Measurements from ENCODE around the gene DISP2.

DISP2 gene

DNA sequence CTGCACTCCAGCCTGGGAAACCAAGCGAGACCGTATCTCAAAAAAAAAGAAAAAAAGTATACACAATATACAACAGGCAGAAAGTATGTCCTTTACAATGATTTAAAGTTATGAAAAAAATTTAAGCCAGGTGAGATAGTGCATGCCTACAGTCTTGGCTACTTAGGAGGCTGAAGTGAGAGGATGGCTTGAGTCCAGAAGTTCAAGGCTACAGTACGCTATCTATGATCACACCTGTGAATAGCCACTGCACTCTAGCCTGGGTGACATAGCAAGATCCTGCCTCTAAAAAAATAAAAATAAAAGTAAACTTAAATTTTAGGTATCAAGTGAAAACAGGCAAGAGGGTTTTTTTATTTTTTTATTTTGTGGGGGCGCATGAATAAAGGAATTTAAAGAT lies 21.4 kb downstream of the DISP2 start:
- Histone ChIP-seq H3K9ac (ENCODE audit: low read depth, low read length, poor library complexity, severe bottlenecking) (no peak overlapping the region), H3F3A (ENCODE audit: low read depth) (no peaks in the 10 kb centered on the region), H3K79me2 (ENCODE audit: insufficient read depth, low read length) (peaks cover 16% of the 10 kb centered on the region), H3K4me3 (ENCODE audit: low read length, poor library complexity, severe bottlenecking) (no peak overlapping the region), H3K36me3 (ENCODE audit: insufficient read depth, low read length) (no peaks in the 10 kb centered on the region), H3K4me1 (ENCODE audit: insufficient read depth, low read length, poor library complexity, severe bottlenecking) (peaks cover 8% of the 10 kb centered on the region), H2AFZ (ENCODE audit: low read length) (no peak overlapping the region), H3K4me2 (ENCODE audit: low read depth, low read length, poor library complexity, severe bottlenecking) (no peak overlapping the region), H4K20me1 (ENCODE audit: insufficient read depth, low read length, poor library complexity, severe bottlenecking) (peaks cover 10% of the 10 kb centered on the region), H3K9me3 (ENCODE audit: insufficient read depth, low read depth, low read length) (no peaks in the 10 kb centered on the region), H3K9me2 (replicated peaks; ENCODE audit: low read depth, low read length) (no peaks in the 10 kb centered on the region), H3K27me3 (ENCODE audit: insufficient read depth, low read length, poor library complexity, severe bottlenecking) (peaks cover 3% of the 10 kb centered on the region)
- TF ChIP-seq, protein P1, sequence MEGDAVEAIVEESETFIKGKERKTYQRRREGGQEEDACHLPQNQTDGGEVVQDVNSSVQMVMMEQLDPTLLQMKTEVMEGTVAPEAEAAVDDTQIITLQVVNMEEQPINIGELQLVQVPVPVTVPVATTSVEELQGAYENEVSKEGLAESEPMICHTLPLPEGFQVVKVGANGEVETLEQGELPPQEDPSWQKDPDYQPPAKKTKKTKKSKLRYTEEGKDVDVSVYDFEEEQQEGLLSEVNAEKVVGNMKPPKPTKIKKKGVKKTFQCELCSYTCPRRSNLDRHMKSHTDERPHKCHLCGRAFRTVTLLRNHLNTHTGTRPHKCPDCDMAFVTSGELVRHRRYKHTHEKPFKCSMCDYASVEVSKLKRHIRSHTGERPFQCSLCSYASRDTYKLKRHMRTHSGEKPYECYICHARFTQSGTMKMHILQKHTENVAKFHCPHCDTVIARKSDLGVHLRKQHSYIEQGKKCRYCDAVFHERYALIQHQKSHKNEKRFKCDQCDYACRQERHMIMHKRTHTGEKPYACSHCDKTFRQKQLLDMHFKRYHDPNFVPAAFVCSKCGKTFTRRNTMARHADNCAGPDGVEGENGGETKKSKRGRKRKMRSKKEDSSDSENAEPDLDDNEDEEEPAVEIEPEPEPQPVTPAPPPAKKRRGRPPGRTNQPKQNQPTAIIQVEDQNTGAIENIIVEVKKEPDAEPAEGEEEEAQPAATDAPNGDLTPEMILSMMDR (conservative IDR thresholded peaks at IDR 0.05; ENCODE audit: low read length): no peak

DNA sequence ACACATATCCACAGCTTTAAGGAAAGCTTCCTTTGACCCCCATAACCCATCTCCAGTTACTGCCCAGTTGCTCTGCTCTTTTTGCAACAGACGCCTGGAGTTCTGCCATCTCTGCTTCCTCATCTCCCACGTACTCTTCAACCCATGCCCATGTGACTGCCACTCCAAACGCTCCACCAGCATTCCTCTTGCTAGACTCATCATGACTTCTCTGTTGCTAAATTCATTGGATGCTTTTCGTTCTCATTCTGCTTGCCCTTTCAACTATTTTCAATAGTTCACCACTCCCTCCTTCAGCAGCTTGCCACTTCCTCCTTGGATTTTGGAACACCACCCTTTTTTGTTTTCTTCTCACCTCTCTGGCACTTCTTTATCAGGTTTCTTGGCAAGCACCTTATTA lies 21.8 kb downstream of the DISP2 start:
- no peaks in the 10 kb centered on the region for H3K9me2 ChIP-seq (replicated peaks; ENCODE audit: low read depth, low read length)
- H3K9ac ChIP-seq (ENCODE audit: low read depth, low read length, poor library complexity, severe bottlenecking): no peak overlapping the region
- peaks cover 13% of the 10 kb centered on the region for H3K4me1 ChIP-seq (ENCODE audit: insufficient read depth, low read length, poor library complexity, severe bottlenecking)
- TF ChIP-seq, protein P1 (conservative IDR thresholded peaks at IDR 0.05; ENCODE audit: low read length): no peak
- no peak for TF ChIP-seq EZH2phosphoT487 (IDR thresholded peaks at IDR 0.05; ENCODE audit: borderline replicate concordance)
- H3K9me3 ChIP-seq (ENCODE audit: insufficient read depth, low read depth, low read length): no peaks in the 10 kb centered on the region
- H3K79me2 ChIP-seq (ENCODE audit: insufficient read depth, low read length): peaks cover 21% of the 10 kb centered on the region
- no peak overlapping the region for H2AFZ ChIP-seq (ENCODE audit: low read length)
- no peaks in the 10 kb centered on the region for H3F3A ChIP-seq (ENCODE audit: low read depth)
- H3K36me3 ChIP-seq (ENCODE audit: insufficient read depth, low read length): no peaks in the 10 kb centered on the region
- H3K4me3 ChIP-seq (ENCODE audit: low read length, poor library complexity, severe bottlenecking): no peak overlapping the region
- H4K20me1 ChIP-seq (ENCODE audit: insufficient read depth, low read length, poor library complexity, severe bottlenecking): peaks cover 14% of the 10 kb centered on the region
- peaks cover 3% of the 10 kb centered on the region for H3K27me3 ChIP-seq (ENCODE audit: insufficient read depth, low read length, poor library complexity, severe bottlenecking)
- H3K4me2 ChIP-seq (ENCODE audit: low read depth, low read length, poor library complexity, severe bottlenecking): no peak overlapping the region

DNA sequence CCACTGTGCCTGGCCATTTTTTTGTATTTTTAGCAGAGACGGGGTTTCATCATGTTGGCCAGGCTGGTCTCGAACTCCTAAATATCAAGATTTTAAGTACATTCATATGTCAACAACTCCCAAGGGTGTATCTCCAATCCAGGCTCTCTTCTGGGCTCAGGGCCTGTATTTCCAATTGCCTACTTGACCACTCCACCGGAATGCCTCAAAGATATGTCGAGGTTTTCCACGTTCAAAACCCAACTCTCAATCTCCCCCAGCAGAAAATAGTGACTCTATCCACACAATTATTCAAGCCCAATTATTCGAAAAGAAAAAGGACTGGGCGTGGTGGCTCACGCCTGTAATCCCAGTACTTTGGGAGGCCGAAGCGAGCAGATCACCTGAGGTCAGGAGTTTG lies 22.6 kb downstream of the DISP2 start:
- peaks cover 21% of the 10 kb centered on the region for H3K4me1 ChIP-seq (ENCODE audit: insufficient read depth, low read length, poor library complexity, severe bottlenecking)
- H3K27me3 ChIP-seq (ENCODE audit: insufficient read depth, low read length, poor library complexity, severe bottlenecking): peaks cover 3% of the 10 kb centered on the region
- no peaks in the 10 kb centered on the region for H3K9me2 ChIP-seq (replicated peaks; ENCODE audit: low read depth, low read length)
- no peak overlapping the region for H2AFZ ChIP-seq (ENCODE audit: low read length)
- peaks cover 16% of the 10 kb centered on the region for H4K20me1 ChIP-seq (ENCODE audit: insufficient read depth, low read length, poor library complexity, severe bottlenecking)
- TF ChIP-seq EZH2phosphoT487 (IDR thresholded peaks at IDR 0.05; ENCODE audit: borderline replicate concordance): no peak
- TF ChIP-seq, protein P1 (conservative IDR thresholded peaks at IDR 0.05; ENCODE audit: low read length): no peak
- H3K4me3 ChIP-seq (ENCODE audit: low read length, poor library complexity, severe bottlenecking): no peak overlapping the region
- H3K79me2 ChIP-seq (ENCODE audit: insufficient read depth, low read length): peaks cover 29% of the 10 kb centered on the region
- H3K4me2 ChIP-seq (ENCODE audit: low read depth, low read length, poor library complexity, severe bottlenecking): no peak overlapping the region
- no peaks in the 10 kb centered on the region for H3K36me3 ChIP-seq (ENCODE audit: insufficient read depth, low read length)
- no peaks in the 10 kb centered on the region for H3F3A ChIP-seq (ENCODE audit: low read depth)
- no peak overlapping the region for H3K9ac ChIP-seq (ENCODE audit: low read depth, low read length, poor library complexity, severe bottlenecking)
- H3K9me3 ChIP-seq (ENCODE audit: insufficient read depth, low read depth, low read length): no peaks in the 10 kb centered on the region
